Stimulated activated CD4-positive, alpha-beta T cell treated with anti-CD3 and anti-CD28 coated beads, Interleukin-12 subunit alpha, Interleukin-12 subunit beta, amount 100 ng/mL, for 48 hours (primary cell): ENCODE data around the gene ZDHHC7.
A peak's percentile ranks its signal among the peaks of the same experiment; 100 is the strongest.
"Not testable (repeated sequence)": the region's sequence is repeated elsewhere in the genome, so short reads cannot be mapped to it uniquely, and the experiment has no call there.

Experiments used
- DNase-seq, 3 donors: peaks; one replicate each; pipeline ENCODE4 v3.0.0-alpha.2; 2020; ENCODE audit warnings: low read depth in 2 of 3, low spot score in 1 of 3

The ZDHHC7 gene

GRCh38 chr16:85010931-85011845, at the start of gene ZDHHC7:
Gene ZDHHC7, minus strand, starts transcription at chr16:85011535. Its CDS starts 20,917 bp downstream, at chr16:84990618.
- DNase-seq, result peak; percentile 71 to 81 (median 80)

DNA sequence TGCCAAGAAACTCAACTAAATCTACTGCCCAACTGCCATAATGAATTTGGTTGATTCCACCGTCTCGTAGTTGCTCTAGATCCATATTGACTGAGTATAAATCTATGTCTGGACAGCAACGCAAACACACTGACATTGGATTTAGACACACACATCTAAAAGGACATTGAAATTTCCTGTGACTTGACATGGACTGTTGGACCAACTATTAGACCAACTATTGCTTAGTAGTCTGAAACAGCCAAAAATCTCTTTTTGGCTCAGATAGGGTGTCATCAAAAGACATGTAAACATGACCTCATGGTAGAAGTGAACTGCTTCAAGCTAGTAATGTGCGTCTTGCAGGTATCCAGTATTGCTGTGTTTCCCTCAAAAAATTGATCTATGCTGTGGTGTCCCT, 47.6 kb upstream of the ZDHHC7 start:
- DNase-seq, result no peak

DNA sequence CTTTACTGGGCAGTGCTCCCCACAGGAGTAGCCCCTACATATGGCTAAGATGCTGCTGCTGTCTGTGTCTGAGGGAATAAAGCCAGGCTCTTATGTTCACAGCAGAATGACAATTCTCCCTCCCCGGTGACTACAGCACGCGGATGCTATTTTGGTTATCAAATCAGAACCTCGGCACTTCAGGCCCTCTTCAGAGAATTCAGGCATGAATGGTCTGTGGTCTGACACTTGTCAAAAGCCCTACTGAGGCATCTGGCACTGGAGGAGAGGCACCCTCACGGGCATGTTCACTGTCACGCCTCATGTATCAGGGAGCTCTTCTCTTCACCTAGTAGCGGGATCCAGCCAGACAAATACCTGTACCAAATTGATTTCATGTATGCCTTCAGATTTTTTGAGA, 46.6 kb upstream of the ZDHHC7 start:
- DNase-seq, result no peak

GRCh38 chr16:85057212-85057889, 46.0 kb upstream of the ZDHHC7 start:
- DNase-seq, result no peak

- DNase-seq, result no peak
These were observed 44.9 kb upstream of the ZDHHC7 start for GRCh38 chr16:85056211-85056748.

DNA sequence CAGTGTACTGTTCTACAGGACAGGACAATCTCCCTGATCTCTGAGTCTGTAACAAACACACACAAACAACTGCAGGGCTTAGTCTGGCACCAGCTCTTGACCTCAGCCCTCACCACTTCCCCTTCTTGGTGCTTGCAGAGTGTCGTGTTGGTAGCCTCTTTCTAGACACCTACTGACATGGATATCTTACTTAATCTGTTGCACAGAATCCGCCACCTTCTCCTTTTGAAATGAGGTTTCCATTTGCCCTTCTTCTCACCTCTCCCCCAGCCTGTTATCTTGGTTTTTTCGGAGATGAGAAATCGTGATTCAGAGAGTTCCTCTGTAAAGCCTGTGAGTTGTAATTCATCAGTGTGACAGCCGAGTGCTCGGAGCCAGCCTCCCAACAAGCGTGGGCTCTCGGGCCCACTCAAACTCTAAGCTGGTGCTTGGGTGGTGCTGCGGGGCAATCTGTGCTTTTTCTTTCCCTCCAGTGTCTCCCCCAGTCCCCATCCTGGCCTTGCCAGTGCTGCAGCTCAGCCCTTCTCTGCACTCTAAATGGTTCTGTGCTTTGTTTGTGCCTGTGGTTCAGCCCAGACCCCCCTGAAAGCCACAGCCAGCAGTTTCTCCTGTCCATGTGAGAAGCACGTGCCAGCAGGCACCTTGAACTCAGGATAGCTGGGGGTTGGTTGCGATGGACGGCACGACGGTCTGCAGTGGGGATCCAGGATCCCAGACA, 44.3 kb upstream of the ZDHHC7 start:
- peak; percentile 39 to 55 (median 53) for DNase-seq

GRCh38 chr16:85054948-85055492, 43.7 kb upstream of the ZDHHC7 start:
- no peak for DNase-seq

GRCh38 chr16:85054321-85054720, 43.0 kb upstream of the ZDHHC7 start:
- DNase-seq, result not testable (repeated sequence)

DNA sequence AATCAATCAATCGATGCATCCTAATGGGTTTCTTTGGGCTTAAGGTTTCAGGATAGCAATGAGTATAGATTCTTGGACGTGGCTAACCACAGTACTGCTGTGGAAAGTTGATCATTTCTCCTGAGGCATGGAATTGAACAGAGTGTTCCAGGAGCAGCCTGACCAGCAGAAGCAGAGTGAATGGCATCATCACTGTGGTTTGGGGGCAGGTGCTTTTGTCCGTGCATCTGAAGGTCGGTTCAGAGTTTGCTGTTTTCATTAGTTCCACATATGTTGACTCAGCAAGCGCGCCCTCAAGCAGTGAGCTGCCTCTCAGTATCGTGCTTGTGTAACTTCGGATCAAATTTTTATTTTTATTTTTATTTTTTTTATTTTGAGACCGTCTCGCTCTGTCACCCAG, 41.2 kb upstream of the ZDHHC7 start:
- no peak for DNase-seq

GRCh38 chr16:85051683-85052082, 40.3 kb upstream of the ZDHHC7 start:
- no peak for DNase-seq

DNA sequence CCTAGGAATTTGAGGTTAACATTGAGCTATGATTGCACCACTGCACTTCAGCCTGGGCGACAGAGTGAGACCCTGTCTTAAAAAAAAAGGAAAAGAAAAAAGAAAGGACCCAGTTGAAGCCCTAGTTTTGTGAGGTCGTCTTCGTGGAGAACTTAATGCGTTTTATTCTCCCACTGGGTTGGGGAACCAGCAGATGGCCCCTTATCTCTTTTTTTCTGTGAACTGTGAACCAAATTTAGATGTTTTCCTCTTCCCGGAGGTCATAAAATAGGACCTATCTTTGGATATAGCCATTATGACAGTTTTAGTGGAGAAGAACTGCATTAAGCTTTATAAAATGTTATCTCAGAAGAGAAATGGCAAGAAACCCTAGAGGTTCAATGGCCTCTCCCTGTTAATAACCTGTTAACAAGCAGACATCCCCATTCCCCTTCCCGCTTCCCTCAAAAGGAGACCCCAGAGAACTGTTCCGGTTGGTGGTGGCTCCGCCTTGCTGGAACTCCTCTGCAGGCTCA, 39.8 kb upstream of the ZDHHC7 start:
- DNase-seq, result no peak

GRCh38 chr16:85049706-85050305, 38.5 kb upstream of the ZDHHC7 start:
- no peak for DNase-seq

- no peak for DNase-seq
These were observed 37.7 kb upstream of the ZDHHC7 start for GRCh38 chr16:85048921-85049562.

GRCh38 chr16:85047867-85048455, 36.6 kb upstream of the ZDHHC7 start:
- DNase-seq, result no peak

- DNase-seq, result no peak
These were observed 35.9 kb upstream of the ZDHHC7 start for GRCh38 chr16:85046931-85047866.

- DNase-seq, result no peak
These were observed 35.2 kb upstream of the ZDHHC7 start for GRCh38 chr16:85046472-85046916.

GRCh38 chr16:85045641-85046471, 34.5 kb upstream of the ZDHHC7 start:
- no peak for DNase-seq

DNA sequence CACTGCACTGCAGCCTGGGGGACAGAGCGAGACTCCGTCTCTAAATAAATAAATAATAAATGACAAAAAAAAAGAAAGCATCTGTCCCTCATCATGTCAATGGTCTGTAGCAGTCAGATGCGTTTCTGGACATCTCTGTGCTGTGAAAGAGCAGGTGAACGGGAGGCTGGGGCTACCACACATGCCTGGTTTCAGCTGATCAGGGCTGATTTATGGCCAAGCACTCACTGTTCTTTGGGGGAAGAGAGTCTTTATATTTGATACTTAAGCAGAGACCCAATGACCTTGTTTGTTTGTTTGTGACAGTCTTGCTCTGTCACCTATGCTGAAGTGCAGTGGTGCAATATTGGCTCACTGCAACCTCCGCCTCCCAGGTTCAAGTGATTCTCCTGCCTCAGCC, 33.7 kb upstream of the ZDHHC7 start:
- no peak for DNase-seq
